ENCODE data around the gene MEIOB. TPM values are rescaled to one million over a fixed set of nuclear protein-coding genes. Genes with fewer than 3 reads are reported as not detected.

MEIOB gene
- total and polyA plus RNA-seq, 4 donors, result 0.21 to 0.28 TPM; not detected in 2

GRCh38 chr16:1908983-1909382 is 37.0 kb upstream of the MEIOB start:
- Histone ChIP-seq H3K36me3 (ENCODE audit: control insufficient read depth in 4 of 4, insufficient read depth in 4 of 4, low read length in 4 of 4) (no peaks in the 10 kb centered on the region), H3K4me3 (no peak overlapping the region), H3K27ac (ENCODE audit: low read depth in 1 of 2, low read length in 1 of 2) (no peak overlapping the region), H3K9me3 (ENCODE audit: control insufficient read depth in 4 of 4, insufficient read depth in 3 of 4, low read length in 3 of 4) (no peaks in the 10 kb centered on the region), H3K4me1 (ENCODE audit: control insufficient read depth in 5 of 5, insufficient read depth in 5 of 5, low read length in 5 of 5) (peaks cover 0 to 6% (median 0%) of the 10 kb centered on the region in 5 donors), H3K27me3 (ENCODE audit: control insufficient read depth in 3 of 3, insufficient read depth in 3 of 3, low read length in 2 of 3) (peaks cover 0 to 9% (median 0%) of the 10 kb centered on the region in 3 donors), H3K9ac (ENCODE audit: insufficient read depth in 1 of 2, low read length in 2 of 2) (no peak overlapping the region)
- DNase-seq (no peak), ATAC-seq (ENCODE audit: insufficient read depth, low FRiP score) (no peak)
- 66 to 71% methylated on average over 9 of the region's 9 CpGs for WGBS, 2 donors
- TF ChIP-seq CTCF (IDR thresholded peaks at IDR 0.05; ENCODE audit: control extremely low read depth, extremely low read depth), result no peak

GRCh38 chr16:1908184-1908583 is 36.2 kb upstream of the MEIOB start:
- no peak for TF ChIP-seq CTCF (IDR thresholded peaks at IDR 0.05; ENCODE audit: control extremely low read depth, extremely low read depth)
- peaks cover 0 to under 1% (median 0%) of the 10 kb centered on the region in 4 donors for H3K9me3 ChIP-seq (ENCODE audit: control insufficient read depth in 4 of 4, insufficient read depth in 3 of 4, low read length in 3 of 4)
- WGBS, 2 donors, result 51 to 63% methylated on average over 15 to 17 of the region's 17 CpGs
- no peak overlapping the region for H3K4me3 ChIP-seq
- peaks cover 0 to 3% (median 0%) of the 10 kb centered on the region in 5 donors for H3K4me1 ChIP-seq (ENCODE audit: control insufficient read depth in 5 of 5, insufficient read depth in 5 of 5, low read length in 5 of 5)
- H3K27me3 ChIP-seq (ENCODE audit: control insufficient read depth in 3 of 3, insufficient read depth in 3 of 3, low read length in 2 of 3), result peaks cover 0 to 7% (median 0%) of the 10 kb centered on the region in 3 donors
- H3K9ac ChIP-seq (ENCODE audit: insufficient read depth in 1 of 2, low read length in 2 of 2), result no peak overlapping the region
- no peaks in the 10 kb centered on the region for H3K36me3 ChIP-seq (ENCODE audit: control insufficient read depth in 4 of 4, insufficient read depth in 4 of 4, low read length in 4 of 4)
- H3K27ac ChIP-seq (ENCODE audit: low read depth in 1 of 2, low read length in 1 of 2), result no peak overlapping the region
- ATAC-seq (ENCODE audit: insufficient read depth, low FRiP score) (no peak), DNase-seq (no peak)

GRCh38 chr16:1907226-1907860 is 35.4 kb upstream of the MEIOB start:
- H3K9me3 ChIP-seq (ENCODE audit: control insufficient read depth in 4 of 4, insufficient read depth in 3 of 4, low read length in 3 of 4), result peaks cover 0 to 1% (median 0%) of the 10 kb centered on the region in 4 donors
- no peak overlapping the region for H3K9ac ChIP-seq (ENCODE audit: insufficient read depth in 1 of 2, low read length in 2 of 2)
- DNase-seq, result no peak
- no peaks in the 10 kb centered on the region for H3K36me3 ChIP-seq (ENCODE audit: control insufficient read depth in 4 of 4, insufficient read depth in 4 of 4, low read length in 4 of 4)
- H3K27ac ChIP-seq (ENCODE audit: low read depth in 1 of 2, low read length in 1 of 2), result no peak overlapping the region
- ATAC-seq (ENCODE audit: insufficient read depth, low FRiP score), result no peak
- no peak overlapping the region for H3K4me3 ChIP-seq
- H3K4me1 ChIP-seq (ENCODE audit: control insufficient read depth in 5 of 5, insufficient read depth in 5 of 5, low read length in 5 of 5), result no peaks in the 10 kb centered on the region
- H3K27me3 ChIP-seq (ENCODE audit: control insufficient read depth in 3 of 3, insufficient read depth in 3 of 3, low read length in 2 of 3), result peaks cover 0 to 9% (median 0%) of the 10 kb centered on the region in 3 donors
- 70 to 75% methylated on average over 15 to 17 of the region's 17 CpGs for WGBS, 2 donors
- no peak for TF ChIP-seq CTCF (IDR thresholded peaks at IDR 0.05; ENCODE audit: control extremely low read depth, extremely low read depth)

GRCh38 chr16:1906846-1907165 is 34.8 kb upstream of the MEIOB start:
- H3K4me3 ChIP-seq, result no peak overlapping the region
- no peak overlapping the region for H3K9ac ChIP-seq (ENCODE audit: insufficient read depth in 1 of 2, low read length in 2 of 2)
- H3K27me3 ChIP-seq (ENCODE audit: control insufficient read depth in 3 of 3, insufficient read depth in 3 of 3, low read length in 2 of 3), result peaks cover 0 to 9% (median 0%) of the 10 kb centered on the region in 3 donors
- no peaks in the 10 kb centered on the region for H3K4me1 ChIP-seq (ENCODE audit: control insufficient read depth in 5 of 5, insufficient read depth in 5 of 5, low read length in 5 of 5)
- DNase-seq (no peak), ATAC-seq (ENCODE audit: insufficient read depth, low FRiP score) (no peak)
- peaks cover 0 to 1% (median 0%) of the 10 kb centered on the region in 4 donors for H3K9me3 ChIP-seq (ENCODE audit: control insufficient read depth in 4 of 4, insufficient read depth in 3 of 4, low read length in 3 of 4)
- no peaks in the 10 kb centered on the region for H3K36me3 ChIP-seq (ENCODE audit: control insufficient read depth in 4 of 4, insufficient read depth in 4 of 4, low read length in 4 of 4)
- H3K27ac ChIP-seq (ENCODE audit: low read depth in 1 of 2, low read length in 1 of 2), result no peak overlapping the region
- 81 to 84% methylated on average over 5 of the region's 5 CpGs for WGBS, 2 donors
- no peak for TF ChIP-seq CTCF (IDR thresholded peaks at IDR 0.05; ENCODE audit: control extremely low read depth, extremely low read depth)

All from lung (tissue), 12 donors.